Endothelial cell of umbilical vein (primary cell): ENCODE data around the gene SUV39H2. TPM values are rescaled to one million over a fixed set of nuclear protein-coding genes. Genes with fewer than 3 reads are reported as not detected.

Source experiments
- Bru-seq: library from RNA; stranded (reverse); fragments of 400-500 nt; gene quantifications from one replicate; lab custom pipeline; 2021; lab: Mats Ljungman, UMichigan
- BruChase-seq, 2 experiments: library from RNA; stranded (reverse); fragments of 400-500 nt; gene quantifications; one replicate each; lab custom pipeline; 2021; lab: Mats Ljungman, UMichigan
- BruUV-seq: library from RNA; stranded (reverse); fragments of 400-500 nt; replicated peaks from 2 replicates; lab custom pipeline; 2021; lab: Mats Ljungman, UMichigan
- CTCF ChIA-PET: fragments of 300-600, 350-600 bp; sonication (Branson Sonifier 250); formaldehyde crosslinking; loops from one replicate; lab custom pipeline; 2021; ENCODE audit warnings: antibody characterized with exemption, inconsistent platforms; lab: Charles Lee
- POLR2A ChIA-PET: fragments of 300-600, 350-600 bp; sonication (Branson Sonifier 250); formaldehyde crosslinking; loops from one replicate; lab custom pipeline; 2021; ENCODE audit warnings: antibody characterized with exemption, inconsistent platforms; lab: Charles Lee
- DNase-seq: peaks from one replicate; pipeline ENCODE4 v3.0.0-alpha.2; 2011; ENCODE audit warnings: low read depth, low spot score
- FAIRE-seq: peaks from 2 replicates; lab custom pipeline; 2011; peaks lifted over from hg19 to GRCh38; lab: Jason Lieb, UNC
- H2AFZ ChIP-seq: 2 replicates; pipeline ENCODE4 v1.6.0; 2012; ENCODE audit warnings: low read depth, low read length, control low read depth, inconsistent platforms
- H3K27ac ChIP-seq: 2 replicates; pipeline ENCODE4 v1.5.1; 2011; ENCODE audit warnings: low read depth, mild to moderate bottlenecking, control low read depth, low read length, moderate library complexity; ENCODE audit not compliant: insufficient read depth
- H3K27me3 ChIP-seq, 2 experiments: 2 replicates each; pipeline versions ENCODE4 v1.6.0 to v1.6.1; 2011; ENCODE audit warnings: low read length in 2 of 2, mixed read lengths in 1 of 2; ENCODE audit not compliant: control insufficient read depth in 2 of 2, insufficient read depth in 2 of 2
- H3K36me3 ChIP-seq, 2 experiments: 2 replicates in 1 of 2; 3 replicates in 1 of 2; pipeline ENCODE4 v1.5.1; 2011; ENCODE audit warnings: low read length in 2 of 2, mild to moderate bottlenecking in 1 of 2, moderate library complexity in 1 of 2; ENCODE audit not compliant: control insufficient read depth in 2 of 2, insufficient read depth in 2 of 2; ENCODE audit errors: extremely low read depth in 1 of 2
- H3K4me1 ChIP-seq: 3 replicates; pipeline ENCODE4 v1.5.1; 2011; ENCODE audit warnings: mild to moderate bottlenecking, low read length; ENCODE audit not compliant: control insufficient read depth, insufficient read depth; ENCODE audit errors: extremely low read depth
- H3K4me2 ChIP-seq: 2 replicates; pipeline ENCODE4 v1.6.1; 2011; ENCODE audit warnings: low read length, control low read depth, mixed read lengths; ENCODE audit not compliant: insufficient read depth
- H3K4me3 ChIP-seq, 3 experiments: fragments of 200-600 bp in 1 of 3; sonication (generic), shearing (Covaris generic) in 1 of 3; replicated peaks in 1 of 3; 2 replicates each; pipeline ENCODE4 v1.5.1; 2011 to 2016; ENCODE audit warnings: control low read depth in 3 of 3, low read length in 3 of 3, mild to moderate bottlenecking in 2 of 3, inconsistent platforms in 1 of 3, low read depth in 1 of 3, moderate library complexity in 1 of 3; ENCODE audit not compliant: insufficient read depth in 1 of 3
- H3K79me2 ChIP-seq: 2 replicates; pipeline ENCODE4 v1.6.0; 2012; ENCODE audit warnings: low read length, inconsistent platforms; ENCODE audit not compliant: control insufficient read depth, insufficient read depth
- H3K9ac ChIP-seq: replicated peaks from 2 replicates; pipeline ENCODE3; 2011; ENCODE audit warnings: low read length, control low read depth; ENCODE audit not compliant: insufficient read depth; ENCODE audit errors: extremely low read depth
- H3K9me1 ChIP-seq: replicated peaks from 3 replicates; pipeline ENCODE4 v1.6.0; 2011; ENCODE audit warnings: mild to moderate bottlenecking, low read length; ENCODE audit not compliant: control insufficient read depth, insufficient read depth; ENCODE audit errors: extremely low read depth
- H3K9me3 ChIP-seq: replicated peaks from 2 replicates; pipeline ENCODE4 v1.5.1; 2012; ENCODE audit warnings: low read length, inconsistent platforms; ENCODE audit not compliant: control insufficient read depth, insufficient read depth
- H4K20me1 ChIP-seq: replicated peaks from 2 replicates; pipeline ENCODE3; 2011; ENCODE audit warnings: mild to moderate bottlenecking, low read length; ENCODE audit not compliant: control insufficient read depth, insufficient read depth; ENCODE audit errors: extremely low read depth
- FOS ChIP-seq: IDR thresholded peaks from 2 replicates; pipeline ENCODE4 v1.6.1; 2011; ENCODE audit warnings: mild to moderate bottlenecking, low read length, moderate library complexity, borderline replicate concordance; ENCODE audit not compliant: insufficient read depth
- POLR2A ChIP-seq: IDR thresholded peaks from 2 replicates; pipeline ENCODE4 v1.6.1; 2012; ENCODE audit warnings: low read depth, mild to moderate bottlenecking, control low read depth, low read length
- POLR2AphosphoS5 ChIP-seq: IDR thresholded peaks from 2 replicates; pipeline ENCODE4 v1.6.1; 2012; ENCODE audit warnings: low read depth, mild to moderate bottlenecking, control low read depth, low read length, moderate library complexity; ENCODE audit not compliant: insufficient read depth
- dilution Hi-C: fragments of 300-500 bp; cut with MboI; formaldehyde crosslinking; loops from one replicate; pipeline ENCODE4 v1.15.0; 2019; ENCODE audit warnings: low sequenced_read_pairs; ENCODE audit not compliant: extremely low pct_ligation_motif_present
- intact Hi-C: fragments of 100-400 bp; cut with micrococcal nuclease; formaldehyde crosslinking; loops from one replicate; pipeline ENCODE4 v1.10.0; 2022
- long read RNA-seq: library from polyadenylated mRNA; stranded (forward); transcript quantifications from one replicate; pipeline ENCODE4 v2.0.0, GENCODE V29; 2021
- polyA minus RNA-seq, 3 experiments: library from RNA; depleted of rRNA, polyadenylated mRNA; stranded (reverse); fragments of >200 nt; gene quantifications; 1 replicate in 1 of 3; 2 replicates in 2 of 3; pipeline ENCODE4 v1.2.3, GENCODE V29; 2011
- polyA plus RNA-seq, 4 experiments: library from polyadenylated mRNA; depleted of rRNA in 3 of 4; stranded (reverse) in 3 of 4; unstranded in 1 of 4; fragments of >200 nt; gene quantifications; 2 replicates each; pipeline versions ENCODE4 v1.2.1 to v1.2.3, GENCODE V29; 2011 to 2012; ENCODE audit warnings: missing spikeins in 1 of 4
- total RNA-seq: library from RNA; stranded (reverse); gene quantifications from 2 replicates; pipeline ENCODE4 v1.2.3, GENCODE V29; 2021
- TF ChIP-seq, protein P1 (sequence below), 2 donors: IDR thresholded peaks; 1 replicate in 1 of 2; 2 replicates in 1 of 2; pipeline ENCODE4 v1.5.1; 2011; ENCODE audit warnings: low read length in 2 of 2, mild to moderate bottlenecking in 2 of 2, moderate library complexity in 2 of 2, control low read depth in 1 of 2, inconsistent platforms in 1 of 2, low read depth in 1 of 2; ENCODE audit not compliant: insufficient read depth in 1 of 2; ENCODE audit errors: extremely low read depth in 1 of 2
- TF ChIP-seq, protein P2 (sequence below): IDR thresholded peaks from 2 replicates; pipeline ENCODE4 v1.6.1; 2011; ENCODE audit not compliant: insufficient read depth, insufficient read length

SUV39H2 gene, protein sequence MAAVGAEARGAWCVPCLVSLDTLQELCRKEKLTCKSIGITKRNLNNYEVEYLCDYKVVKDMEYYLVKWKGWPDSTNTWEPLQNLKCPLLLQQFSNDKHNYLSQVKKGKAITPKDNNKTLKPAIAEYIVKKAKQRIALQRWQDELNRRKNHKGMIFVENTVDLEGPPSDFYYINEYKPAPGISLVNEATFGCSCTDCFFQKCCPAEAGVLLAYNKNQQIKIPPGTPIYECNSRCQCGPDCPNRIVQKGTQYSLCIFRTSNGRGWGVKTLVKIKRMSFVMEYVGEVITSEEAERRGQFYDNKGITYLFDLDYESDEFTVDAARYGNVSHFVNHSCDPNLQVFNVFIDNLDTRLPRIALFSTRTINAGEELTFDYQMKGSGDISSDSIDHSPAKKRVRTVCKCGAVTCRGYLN
- 25.8 and 29.9 TPM in 2 replicates for total RNA-seq
- 4.8 and 5.7 TPM in 2 replicates for polyA plus RNA-seq
- polyA plus RNA-seq (2011; cell fraction: cytosol; rRNA removed) = 10.1 TPM in 2 replicates
- 5.4 and 9.9 TPM in 2 replicates for polyA plus RNA-seq (2011; cell fraction: nucleus; rRNA removed)
- polyA plus RNA-seq (2012) = 14.3 and 24.5 TPM in 2 replicates
- polyA minus RNA-seq = 9.0 and 11.8 TPM in 2 replicates
- polyA minus RNA-seq (2011; cell fraction: cytosol; rRNA and poly(A)+ RNA removed) = 12.8 TPM
- 6.4 and 17.3 TPM in 2 replicates for polyA minus RNA-seq (2011; cell fraction: nucleus; rRNA and poly(A)+ RNA removed)
- percentile 82 among the genes with signal in this experiment for Bru-seq, nascent RNA
- BruChase-seq, experiment 1, labeled RNA remaining after a 6-hour chase = percentile 81 among the genes with signal in this experiment
- percentile 80 among the genes with signal in this experiment for BruChase-seq, experiment 2, labeled RNA remaining after a 2-hour chase
- long read RNA-seq, transcript SUV39H2-202 (6 exons, 1,233 nt) = minor isoform, 5 of 59 reads
- long read RNA-seq, transcript SUV39H2-205 (5 exons, 2,959 nt) = major isoform, 42 of 59 reads
- long read RNA-seq, partial matches to known transcripts = 3 of 59 reads
- long read RNA-seq, other reads (novel, unspliced or antisense) = 8 of 59 reads

- Histone ChIP-seq H3K79me2 (peaks cover 55% of the 10 kb centered on the region), H3K36me3 (no peaks in the 10 kb centered on the region)
Measured at GRCh38 chr10:14878266-14879123, at the start of gene SUV39H2. Gene SUV39H2, plus strand, starts transcription at chr10:14878866. Its CDS starts 23 bp downstream, at chr10:14878889.

More at GRCh38 chr10:14878266-14879123, at the start of gene SUV39H2:
- Histone ChIP-seq H4K20me1 (no peaks in the 10 kb centered on the region), H3K4me2 (peak within 1 kb of the TSS; percentile 93), H3K9me3 (no peaks in the 10 kb centered on the region), H3K4me3 (peak within 1 kb of the TSS; percentile 88 to 97 (median 90)), H2AFZ (peak within 1 kb of the TSS; percentile 85), H3K9me1 (no peaks in the 10 kb centered on the region), H3K4me1 (peaks cover 20% of the 10 kb centered on the region), H3K27me3 (no peaks in the 10 kb centered on the region), H3K9ac (peak within 1 kb of the TSS; percentile 78), H3K27ac (peak within 1 kb of the TSS; percentile 69)
- DNase-seq (peak; percentile 98), FAIRE-seq (peak; percentile 74)
- CTCF ChIA-PET = interaction anchor here (0.8 to 2.7 kb wide), 7 partner anchors 10 to 290 kb away, joined by 3 to 16 read pairs (median 4); partner anchors contain the start of genes CDNF, DCLRE1C, HSPA14 and MSANTD7
- POLR2A ChIA-PET = interaction anchor here (0.6 to 1.7 kb wide), 3 partner anchors 41 to 290 kb away, joined by 3 to 8 read pairs (median 5); partner anchors contain the start of genes CDNF, HSPA14, MSANTD7 and NMT2
- intact Hi-C loops = loop anchor here (1.0 to 10.0 kb wide), 6 partner anchors 40 to 290 kb away; partner anchors contain the start of genes ACBD7, CDNF, HSPA14 and MEIG1
- dilution Hi-C loops = no loop called here
- TF ChIP-seq FOS = no peak
- TF ChIP-seq POLR2A = peak; percentile 88
- peak; percentile 97 for TF ChIP-seq POLR2AphosphoS5
- TF ChIP-seq, protein P1, sequence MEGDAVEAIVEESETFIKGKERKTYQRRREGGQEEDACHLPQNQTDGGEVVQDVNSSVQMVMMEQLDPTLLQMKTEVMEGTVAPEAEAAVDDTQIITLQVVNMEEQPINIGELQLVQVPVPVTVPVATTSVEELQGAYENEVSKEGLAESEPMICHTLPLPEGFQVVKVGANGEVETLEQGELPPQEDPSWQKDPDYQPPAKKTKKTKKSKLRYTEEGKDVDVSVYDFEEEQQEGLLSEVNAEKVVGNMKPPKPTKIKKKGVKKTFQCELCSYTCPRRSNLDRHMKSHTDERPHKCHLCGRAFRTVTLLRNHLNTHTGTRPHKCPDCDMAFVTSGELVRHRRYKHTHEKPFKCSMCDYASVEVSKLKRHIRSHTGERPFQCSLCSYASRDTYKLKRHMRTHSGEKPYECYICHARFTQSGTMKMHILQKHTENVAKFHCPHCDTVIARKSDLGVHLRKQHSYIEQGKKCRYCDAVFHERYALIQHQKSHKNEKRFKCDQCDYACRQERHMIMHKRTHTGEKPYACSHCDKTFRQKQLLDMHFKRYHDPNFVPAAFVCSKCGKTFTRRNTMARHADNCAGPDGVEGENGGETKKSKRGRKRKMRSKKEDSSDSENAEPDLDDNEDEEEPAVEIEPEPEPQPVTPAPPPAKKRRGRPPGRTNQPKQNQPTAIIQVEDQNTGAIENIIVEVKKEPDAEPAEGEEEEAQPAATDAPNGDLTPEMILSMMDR (IDR thresholded peaks at IDR 0.05; ENCODE audit: extremely low read depth in 1 of 2, insufficient read depth in 1 of 2, low read depth in 1 of 2, low read length in 2 of 2) = no peak
- TF ChIP-seq, protein P2, sequence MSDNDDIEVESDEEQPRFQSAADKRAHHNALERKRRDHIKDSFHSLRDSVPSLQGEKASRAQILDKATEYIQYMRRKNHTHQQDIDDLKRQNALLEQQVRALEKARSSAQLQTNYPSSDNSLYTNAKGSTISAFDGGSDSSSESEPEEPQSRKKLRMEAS = peak; percentile 55
- BruUV-seq = TSS peak; percentile 73
